ENCODE measurements around the gene RNU6-9.

RNU6-9 gene

DNA sequence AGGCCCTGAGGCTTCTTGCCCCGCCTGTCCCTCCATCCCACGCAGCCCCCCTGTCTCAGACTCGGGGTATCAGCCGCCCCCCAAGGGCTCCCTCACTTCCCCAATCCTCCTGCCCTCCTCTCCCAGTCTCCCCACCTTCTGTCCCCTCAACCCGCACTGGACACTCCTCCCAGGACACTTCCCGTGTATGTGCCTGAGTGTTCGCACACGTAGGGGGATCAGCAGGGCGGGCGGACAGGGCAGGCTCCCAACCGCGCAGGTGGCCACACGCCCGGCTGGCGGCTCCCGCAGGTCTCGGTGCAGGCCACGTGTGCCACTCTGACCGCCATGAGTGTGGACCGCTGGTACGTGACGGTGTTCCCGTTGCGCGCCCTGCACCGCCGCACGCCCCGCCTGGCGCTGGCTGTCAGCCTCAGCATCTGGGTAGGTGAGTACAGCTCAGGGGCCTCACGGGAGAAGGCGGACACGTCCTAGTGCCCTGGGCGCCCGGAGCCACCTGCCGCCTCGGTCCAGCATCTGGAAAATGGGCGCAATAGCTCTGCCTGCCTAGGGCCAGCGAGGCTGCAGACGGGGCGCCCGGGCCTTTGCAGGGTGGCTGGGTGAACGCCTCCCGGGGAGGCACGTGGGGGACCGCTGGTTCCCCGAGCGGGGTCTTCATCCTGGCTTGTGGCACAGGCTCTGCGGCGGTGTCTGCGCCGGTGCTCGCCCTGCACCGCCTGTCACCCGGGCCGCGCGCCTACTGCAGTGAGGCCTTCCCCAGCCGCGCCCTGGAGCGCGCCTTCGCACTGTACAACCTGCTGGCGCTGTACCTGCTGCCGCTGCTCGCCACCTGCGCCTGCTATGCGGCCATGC lies 26.1 kb downstream of the RNU6-9 start:
- ATAC-seq (peak; percentile 11), DNase-seq (peak; percentile 56)

DNA sequence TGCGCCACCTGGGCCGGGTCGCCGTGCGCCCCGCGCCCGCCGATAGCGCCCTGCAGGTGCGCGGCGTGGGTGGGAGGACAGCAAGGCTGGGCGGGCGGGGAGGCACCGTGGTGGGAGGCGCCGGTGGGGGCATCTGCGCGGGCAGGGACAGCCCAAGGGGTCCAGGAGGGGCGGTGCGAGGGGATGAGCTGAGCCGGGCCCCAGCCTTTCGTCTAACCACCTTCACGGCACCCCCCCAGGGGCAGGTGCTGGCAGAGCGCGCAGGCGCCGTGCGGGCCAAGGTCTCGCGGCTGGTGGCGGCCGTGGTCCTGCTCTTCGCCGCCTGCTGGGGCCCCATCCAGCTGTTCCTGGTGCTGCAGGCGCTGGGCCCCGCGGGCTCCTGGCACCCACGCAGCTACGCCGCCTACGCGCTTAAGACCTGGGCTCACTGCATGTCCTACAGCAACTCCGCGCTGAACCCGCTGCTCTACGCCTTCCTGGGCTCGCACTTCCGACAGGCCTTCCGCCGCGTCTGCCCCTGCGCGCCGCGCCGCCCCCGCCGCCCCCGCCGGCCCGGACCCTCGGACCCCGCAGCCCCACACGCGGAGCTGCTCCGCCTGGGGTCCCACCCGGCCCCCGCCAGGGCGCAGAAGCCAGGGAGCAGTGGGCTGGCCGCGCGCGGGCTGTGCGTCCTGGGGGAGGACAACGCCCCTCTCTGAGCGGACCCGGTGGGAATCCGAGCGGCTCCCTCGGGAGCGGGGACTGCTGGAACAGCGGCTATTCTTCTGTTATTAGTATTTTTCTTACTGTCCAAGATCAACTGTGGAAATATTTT lies 27.0 kb downstream of the RNU6-9 start:
- peak; percentile 71 for DNase-seq
- ATAC-seq, result peak; percentile 47

DNA sequence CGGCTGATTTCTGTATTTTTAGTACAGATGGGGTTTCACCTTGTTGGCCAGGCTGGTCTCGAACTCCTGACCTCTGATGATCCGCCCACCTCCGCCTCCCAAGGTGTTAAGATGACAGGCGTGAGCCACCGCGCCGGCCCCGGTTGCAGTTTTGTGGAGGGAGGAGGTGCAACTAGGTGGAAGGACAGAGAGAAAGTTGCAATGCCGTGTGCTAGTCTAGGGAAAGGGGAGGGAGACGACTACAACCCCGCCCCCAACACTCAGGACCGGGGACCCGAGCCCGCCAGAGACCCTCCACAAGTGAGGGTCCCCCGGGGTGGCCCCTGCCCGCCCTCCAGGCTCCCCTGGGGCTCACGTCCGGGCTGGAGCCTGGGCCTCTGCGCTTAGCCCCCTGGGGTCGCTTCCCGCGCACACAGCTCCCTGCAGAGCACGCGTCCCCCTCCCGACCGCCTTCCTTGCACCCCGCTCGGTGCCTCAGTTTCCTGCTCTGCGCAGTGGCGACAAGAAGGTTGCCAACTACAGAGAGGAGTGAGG lies 31.3 kb downstream of the RNU6-9 start:
- peak; percentile 67 for DNase-seq

DNA sequence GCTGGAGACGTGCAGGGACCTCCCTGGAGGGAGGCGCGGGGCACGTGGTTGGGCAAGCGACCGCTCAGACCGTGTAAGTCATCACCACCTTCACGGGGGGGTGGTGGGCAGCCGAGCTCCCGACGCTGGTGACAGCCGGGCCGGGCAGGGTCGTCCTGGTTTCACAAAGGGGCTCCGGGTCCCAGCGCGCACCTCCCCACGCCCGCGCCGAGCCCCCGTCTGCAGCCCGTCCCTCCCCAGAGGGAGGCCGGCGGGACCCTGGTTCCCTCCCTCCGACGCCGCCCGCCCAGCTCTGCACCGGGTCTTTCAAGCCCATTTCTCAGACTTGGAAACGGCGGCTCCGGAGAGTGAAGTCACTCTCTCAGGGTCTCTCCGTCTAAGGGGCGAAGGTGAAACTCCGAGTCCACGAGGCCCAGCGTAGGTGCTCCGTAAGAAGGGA lies 31.8 kb downstream of the RNU6-9 start:
- DNase-seq (peak; percentile 55), ATAC-seq (peak; percentile 62)

More for the DNA sequence above, 31.3 kb downstream of the RNU6-9 start:
- no peak for ATAC-seq

DNA sequence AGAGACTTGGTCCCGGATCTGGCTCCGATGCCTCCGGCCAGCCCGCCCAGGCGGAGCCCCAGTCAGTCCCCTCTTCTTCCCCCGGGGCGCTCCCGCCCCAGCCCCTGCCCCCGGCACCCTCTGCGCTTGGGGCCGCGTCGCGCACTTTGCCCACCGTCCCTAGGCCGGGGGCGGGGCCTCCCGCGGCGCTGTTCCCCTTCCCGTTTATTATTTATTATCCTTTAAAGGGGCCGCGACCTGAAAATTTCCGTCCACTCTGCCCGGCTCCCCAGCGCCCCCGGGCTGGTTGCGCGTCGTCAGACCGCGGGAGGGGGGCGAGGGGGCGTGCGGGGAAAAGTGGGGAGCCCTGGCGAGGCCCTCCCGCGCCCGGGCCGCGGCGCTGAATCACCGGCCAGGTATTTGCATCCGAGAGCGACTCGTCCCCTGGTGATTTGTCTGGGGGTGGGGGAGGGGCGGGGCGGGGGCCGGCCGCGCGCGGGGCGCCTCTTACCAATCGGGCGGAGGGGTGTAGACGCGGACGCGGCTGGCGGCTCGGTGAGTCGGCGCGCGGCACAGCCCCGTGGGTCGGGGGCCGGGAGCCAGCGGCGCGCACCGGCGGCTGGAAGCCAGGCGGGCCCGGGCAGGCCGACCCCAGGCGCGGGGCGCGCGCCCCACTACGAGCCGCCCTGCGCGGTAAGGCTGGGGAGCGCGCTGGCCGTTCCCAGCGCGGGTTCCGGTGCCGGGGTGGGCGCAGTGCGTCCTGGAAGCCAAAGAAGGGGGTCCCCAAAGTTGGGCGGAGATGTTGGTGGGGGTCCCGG lies 32.4 kb downstream of the RNU6-9 start, which contains the start of gene ARID3A:
Gene ARID3A (plus strand): TSS at position 510 of the 797 bp plus-strand sequence. CDS start 3,494 bp downstream, outside the sequence.
- peak; percentile 82 for DNase-seq
- ATAC-seq, result peak; percentile 65

DNA sequence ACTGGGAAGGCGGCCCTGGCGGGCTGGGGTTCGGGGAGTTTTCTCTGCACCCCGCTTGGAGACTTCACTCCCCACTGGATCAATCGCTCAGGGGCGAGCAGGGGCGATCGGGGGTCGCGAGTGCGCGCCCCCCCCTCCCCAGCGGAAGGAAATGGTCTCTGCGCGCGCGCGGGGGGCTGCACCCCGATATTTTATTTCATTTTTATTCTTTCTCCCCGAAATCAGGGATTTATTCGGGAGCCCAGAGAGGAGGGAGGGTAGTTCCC lies 33.0 kb downstream of the RNU6-9 start:
- DNase-seq (no peak), ATAC-seq (no peak)

DNA sequence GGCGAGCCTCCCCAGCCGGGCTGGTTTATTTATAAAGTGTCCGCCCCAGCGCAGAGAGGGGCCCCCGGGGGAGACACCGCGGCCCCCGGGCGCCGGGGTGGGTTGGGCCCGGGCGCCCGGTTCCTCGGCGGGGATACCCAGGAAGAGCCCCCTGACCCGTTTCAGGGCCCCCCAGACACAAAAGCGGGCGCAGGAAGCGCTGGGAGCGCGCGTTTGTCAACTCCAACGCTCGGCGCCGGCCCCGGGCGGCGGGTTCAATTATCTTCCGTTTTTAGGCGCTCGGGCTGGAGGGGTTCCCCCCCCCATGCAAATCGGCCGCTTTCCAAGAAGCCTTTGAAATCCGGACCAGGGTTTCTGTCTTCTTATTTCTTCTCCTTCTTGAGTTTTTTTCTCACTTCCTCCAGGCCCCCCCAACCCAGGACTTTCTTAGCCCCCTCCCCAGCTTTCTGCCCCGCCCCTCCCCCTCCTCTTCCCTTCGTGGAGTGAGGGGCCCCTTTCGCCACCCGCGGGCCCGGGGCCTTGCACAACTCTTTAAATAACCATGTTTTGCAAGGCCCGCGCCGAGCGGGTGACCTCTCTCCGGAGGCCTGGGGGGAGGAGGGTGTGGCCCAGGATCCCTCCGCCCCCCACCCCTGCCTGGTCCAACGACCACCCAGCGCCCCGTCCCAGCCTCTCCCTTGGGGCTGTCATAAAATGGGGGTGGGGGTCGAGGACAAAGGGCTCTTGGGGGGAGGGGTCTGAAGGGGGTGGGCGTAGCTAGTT lies 33.5 kb downstream of the RNU6-9 start:
- DNase-seq, result peak; percentile 78
- ATAC-seq, result no peak

DNA sequence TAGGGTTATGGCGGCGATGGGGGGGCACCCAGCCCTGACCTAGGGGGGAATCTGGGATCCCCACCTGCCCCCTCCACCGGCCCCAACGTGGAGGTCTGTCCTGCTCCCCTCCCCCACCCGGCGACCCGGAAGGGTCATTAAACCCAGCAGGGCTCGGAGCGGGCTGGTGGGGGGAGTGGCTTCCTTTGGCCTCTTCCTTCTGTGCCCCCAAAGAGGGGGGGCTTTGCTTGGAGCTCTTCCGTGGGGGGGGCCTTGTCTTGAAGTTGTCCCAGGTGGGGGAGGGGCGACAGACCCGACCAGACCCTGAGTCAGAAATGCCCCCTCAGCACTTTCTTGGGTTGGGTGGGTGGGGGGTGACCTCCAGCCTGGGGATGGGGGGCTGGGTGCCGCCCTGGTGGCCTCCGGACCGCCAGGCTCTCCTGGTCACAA lies 34.1 kb downstream of the RNU6-9 start:
- ATAC-seq, result no peak
- DNase-seq, result no peak

DNA sequence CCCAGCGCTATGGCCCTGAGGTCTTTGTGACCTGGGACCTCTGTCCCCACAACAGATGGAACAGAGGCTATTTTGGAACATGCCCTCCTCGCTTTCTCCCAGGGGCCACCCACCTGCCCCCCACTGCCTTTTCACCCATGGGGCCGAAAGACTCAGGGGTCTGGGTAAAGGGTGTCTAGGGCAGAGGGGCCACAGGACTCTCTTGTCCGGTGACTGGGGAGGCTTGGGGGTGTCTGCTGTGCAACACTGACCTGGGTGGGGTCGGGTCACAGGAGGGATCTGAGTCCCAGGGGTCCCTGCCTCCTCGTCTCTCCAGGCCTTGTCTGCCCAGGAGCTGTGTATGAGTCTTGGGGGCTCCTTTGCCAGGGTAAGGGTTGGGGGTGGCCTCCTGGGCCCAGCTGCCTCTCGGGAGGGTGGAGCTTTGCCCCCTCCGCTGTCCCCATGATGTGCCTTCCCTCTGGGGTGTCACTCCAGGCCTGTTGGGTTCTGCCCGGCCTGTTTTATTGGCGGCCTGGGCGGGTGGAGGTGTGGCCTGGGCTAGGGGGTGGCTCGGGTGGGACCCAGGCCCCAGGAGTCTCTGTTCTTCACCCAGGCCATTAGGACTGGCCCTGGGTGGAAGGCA lies 34.6 kb downstream of the RNU6-9 start:
- no peak for DNase-seq
- ATAC-seq, result no peak

DNA sequence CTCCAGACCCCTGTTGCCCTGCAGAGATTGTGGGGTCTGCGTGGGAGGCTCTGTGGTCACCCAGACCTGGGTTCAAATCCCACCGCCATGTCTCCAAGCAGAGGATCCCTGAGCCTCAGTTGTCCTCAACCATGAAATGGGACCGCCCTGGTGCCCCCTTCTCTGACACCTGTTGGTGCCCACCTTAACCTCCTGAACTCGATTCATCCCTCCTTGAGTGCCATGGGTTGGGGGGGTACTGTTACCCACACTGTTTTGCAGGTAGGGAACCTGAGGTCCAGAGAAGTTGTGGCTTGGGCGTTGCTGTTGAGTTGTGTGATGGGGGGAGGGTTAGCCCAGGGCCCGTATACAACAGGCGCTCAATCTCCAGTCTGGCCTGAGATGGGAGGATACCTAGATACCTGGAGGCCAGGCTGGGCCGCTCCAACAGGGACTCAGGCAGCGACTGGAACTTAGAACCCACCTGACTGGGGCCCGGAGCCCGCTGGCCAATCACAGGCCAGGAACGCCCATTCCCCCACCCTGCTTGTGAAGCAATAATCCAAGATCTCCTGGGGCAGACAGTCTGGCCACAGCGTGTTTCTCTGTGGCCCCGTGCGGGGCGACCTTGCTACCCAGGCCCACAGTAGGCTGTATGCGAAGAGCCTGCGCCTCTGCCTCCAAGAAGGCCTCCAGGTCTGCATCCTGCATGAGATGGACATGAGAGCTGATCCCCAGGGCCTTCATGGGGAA lies 35.4 kb downstream of the RNU6-9 start:
- no peak for ATAC-seq

DNA sequence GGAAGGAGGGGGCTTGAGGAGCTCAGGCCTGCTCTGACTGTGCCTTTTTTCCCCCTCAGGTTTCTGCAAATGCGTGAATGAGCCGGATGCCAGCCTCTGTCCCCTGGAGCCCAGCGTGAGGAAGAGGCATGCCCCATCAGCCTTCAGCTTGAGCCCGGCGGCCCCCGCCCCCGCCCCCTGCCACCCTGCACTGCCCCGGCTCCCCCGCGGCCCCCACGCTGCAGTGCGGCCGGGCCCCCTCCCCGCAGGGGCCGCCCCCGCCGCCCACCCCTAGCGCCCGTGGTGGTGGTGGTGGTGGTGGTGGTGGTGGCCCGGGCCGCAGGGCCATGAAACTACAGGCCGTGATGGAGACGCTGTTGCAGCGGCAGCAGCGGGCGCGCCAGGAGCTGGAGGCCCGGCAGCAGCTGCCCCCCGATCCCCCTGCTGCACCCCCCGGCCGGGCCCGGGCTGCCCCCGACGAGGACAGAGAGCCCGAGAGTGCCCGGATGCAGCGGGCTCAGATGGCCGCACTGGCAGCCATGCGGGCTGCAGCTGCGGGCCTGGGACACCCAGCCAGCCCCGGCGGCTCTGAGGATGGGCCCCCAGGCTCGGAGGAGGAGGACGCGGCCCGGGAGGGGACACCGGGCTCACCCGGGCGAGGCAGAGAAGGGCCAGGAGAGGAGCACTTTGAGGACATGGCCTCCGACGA lies 36.1 kb downstream of the RNU6-9 start:
- DNase-seq, result no peak
- no peak for ATAC-seq

More for the DNA sequence above, 35.4 kb downstream of the RNU6-9 start:
- DNase-seq, result no peak

DNA sequence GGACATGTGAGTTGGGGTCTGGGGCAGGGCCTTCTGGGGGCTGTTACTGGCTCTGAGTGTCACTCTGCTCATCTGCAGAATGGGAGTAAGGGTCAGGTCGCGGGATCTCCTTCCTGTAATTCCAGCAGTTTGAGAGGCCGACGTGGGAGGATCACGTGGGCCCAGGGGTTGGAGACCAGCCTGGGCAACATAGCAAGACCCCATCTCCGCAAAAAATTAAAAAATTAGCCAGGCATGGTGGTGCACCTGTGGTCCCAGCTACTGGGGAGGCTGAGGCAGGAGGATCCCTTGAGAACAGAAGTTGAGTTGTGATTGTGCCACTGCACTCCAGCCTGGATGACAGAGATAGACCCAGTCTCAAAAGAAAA lies 36.6 kb downstream of the RNU6-9 start:
- DNase-seq, result no peak

DNA sequence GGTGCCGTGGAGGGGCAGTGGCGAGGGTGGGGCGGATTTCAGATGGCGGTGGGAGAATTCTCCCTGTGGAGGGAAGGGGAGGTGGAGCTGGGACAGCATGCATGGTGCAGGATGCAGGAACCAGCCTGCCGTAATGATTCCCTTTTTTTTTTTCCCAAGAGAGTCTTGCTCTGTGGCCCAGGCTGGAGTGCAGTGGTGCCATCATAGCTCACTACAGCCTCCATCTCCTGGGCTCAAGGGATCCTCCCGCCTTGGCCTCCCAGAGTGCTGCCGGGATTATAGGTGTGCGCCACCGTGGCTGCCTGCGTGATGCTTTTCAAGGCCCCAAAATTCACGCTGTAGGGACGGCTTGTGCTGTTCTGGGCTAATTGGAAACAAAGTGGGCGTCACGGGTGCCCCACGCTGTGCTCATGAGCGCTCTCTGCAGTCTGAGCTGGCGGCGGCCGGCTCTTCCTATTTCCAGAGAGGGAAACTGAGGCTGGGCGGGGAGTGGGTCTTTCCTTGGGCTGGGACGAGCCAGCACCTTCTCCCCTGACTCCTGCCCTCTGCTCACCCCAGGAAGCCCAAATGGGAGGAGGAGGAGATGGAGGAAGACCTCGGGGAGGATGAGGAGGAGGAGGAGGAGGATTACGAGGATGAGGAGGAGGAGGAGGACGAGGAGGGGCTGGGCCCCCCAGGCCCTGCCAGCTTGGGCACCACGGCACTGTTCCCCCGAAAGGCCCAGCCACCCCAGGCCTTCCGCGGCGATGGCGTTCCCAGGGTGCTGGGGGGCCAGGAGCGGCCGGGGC lies 38.8 kb downstream of the RNU6-9 start:
- ATAC-seq (no peak), DNase-seq (no peak)

More for the DNA sequence above, 36.6 kb downstream of the RNU6-9 start:
- no peak for ATAC-seq

DNA sequence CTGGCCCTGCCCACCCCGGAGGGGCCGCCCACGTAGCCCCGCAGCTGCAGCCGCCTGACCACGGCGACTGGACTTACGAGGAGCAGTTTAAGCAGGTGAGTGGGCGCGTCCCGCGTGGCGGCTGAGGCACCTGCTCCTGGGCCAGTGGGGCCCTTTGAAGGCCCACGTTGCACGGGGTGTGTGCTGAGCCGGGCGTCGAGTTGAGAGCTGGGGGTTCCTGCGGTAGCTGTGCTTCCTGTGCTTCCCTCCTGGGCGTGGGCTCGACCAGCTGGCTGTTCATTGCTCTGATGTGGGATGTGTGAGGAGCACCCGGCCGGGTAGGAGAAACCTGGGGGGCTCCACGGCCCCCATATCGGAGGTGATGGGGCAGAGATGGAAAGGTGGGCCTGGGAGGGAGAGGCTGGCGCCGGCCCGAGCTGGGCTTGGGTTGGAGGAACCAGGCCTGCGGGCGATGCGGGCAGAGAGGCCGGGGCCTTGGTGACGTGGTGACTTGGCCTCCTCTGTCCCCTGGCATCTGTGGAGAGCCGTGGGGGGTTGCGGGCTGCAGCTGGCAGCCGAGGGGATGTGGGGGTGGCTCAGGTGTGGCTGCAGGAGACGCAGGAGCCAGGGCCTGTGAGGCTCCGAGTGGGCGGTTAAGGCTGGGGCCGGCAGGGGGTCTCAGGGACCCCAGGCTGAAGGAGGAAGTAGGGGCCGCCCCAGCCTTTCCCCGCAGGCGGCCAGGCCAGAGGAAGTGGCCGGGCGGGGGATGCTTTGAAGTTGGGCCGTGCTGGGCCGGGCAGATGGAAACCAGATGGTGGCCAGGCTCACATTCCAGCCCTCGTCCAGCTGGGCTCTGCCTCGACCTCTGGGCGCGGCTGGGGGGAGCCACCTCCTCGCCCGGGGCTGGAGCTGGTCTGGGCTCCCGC lies 39.6 kb downstream of the RNU6-9 start:
- DNase-seq (peak; percentile 39), ATAC-seq (peak; percentile 33)

DNA sequence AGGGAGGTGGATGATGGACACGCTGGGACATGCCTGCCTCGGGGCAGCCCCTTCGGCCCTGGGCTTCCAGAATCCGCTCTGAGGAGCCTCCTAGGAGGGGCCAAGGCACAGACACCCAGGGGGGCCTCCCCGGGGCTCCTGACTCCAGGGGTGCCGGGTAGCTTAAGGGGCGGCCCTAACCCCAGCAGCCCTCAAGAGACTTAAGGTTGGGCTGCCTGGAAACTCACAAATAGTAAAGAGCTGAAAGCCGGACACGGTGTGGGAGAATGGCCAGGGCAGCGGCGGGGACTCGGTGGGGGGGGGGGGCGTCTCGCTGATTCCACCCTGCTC lies 40.2 kb downstream of the RNU6-9 start:
- DNase-seq, result no peak
- no peak for ATAC-seq

DNA sequence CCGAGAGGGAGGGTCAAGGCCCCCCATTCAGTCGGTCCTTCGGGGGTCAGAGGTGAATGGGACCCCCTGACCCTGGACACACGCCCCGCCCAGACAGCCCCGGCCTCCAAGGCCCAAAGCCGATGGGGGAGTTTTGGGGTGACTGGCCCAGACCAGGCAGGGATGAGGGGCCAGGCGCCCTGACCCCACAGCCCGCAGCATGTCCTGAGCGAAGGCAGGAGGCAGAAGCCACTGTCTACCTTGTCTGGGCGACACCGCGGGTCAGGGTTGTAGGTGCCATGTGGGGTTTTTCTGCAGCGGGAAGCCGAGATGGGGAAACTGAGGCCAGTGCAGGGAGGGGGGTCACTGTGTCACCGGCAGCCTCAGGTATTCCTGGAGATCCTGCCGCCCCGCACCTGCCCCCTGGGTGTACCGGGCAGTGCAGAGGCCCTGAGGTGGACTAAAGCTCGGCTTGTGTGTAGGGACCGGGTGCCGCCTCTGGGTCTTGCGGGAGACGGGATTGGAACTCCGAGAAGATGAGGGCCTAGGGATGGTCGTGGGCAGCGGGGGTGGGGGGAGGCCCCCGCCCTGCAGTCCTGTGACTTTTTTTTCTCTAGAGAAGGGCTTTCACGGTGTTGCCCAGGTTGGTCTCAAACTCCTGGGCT lies 41.0 kb downstream of the RNU6-9 start:
- ATAC-seq (no peak), DNase-seq (no peak)

DNA sequence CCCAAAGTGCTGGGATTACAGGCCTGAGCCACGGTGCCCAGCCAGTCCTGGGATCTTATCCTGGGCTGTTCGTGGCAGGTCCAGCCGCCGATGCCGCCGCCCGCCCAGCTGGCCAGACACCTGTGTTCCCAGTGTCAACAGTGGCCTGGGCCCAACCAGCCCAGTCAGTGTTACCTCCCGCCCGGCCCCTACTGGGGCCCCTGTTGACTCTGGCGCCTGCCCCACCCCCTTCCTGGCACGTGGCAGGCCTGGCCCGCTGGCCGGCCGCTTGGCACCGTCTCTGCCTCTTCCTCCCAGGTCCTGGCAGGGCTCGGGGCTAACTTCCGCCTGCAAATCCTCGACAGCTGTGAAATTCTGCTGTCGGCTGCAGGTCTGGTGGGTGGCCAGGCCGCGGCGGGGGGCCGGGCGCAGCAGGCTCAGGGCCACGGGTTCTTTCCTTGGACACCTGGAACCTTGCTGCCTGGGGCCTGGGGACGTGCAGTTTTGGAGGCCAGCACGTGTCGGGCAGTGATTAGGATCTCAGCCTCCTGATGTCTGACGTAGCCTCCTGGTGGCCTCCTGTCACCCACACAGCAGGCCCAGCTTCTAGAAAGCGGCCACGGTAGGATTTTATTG lies 41.7 kb downstream of the RNU6-9 start:
- ATAC-seq, result no peak
- no peak for DNase-seq

Measured in stimulated activated naive CD8-positive, alpha-beta T cell treated with anti-CD3 and anti-CD28 coated beads, Interleukin-15, Interleukin-2, amounts not matched to agents 100 U/mL and 50 U/mL, for 24 hours (primary cell).